GM19397 (cell line): ENCODE results near the gene ADCY4.

ENCODE experiments used
- ATAC-seq: cut with Tn5 transposase; IDR thresholded peaks from one replicate; pipeline ENCODE4 v1.9.1; 2021; ENCODE audit warnings: mild to moderate bottlenecking, moderate library complexity; ENCODE audit not compliant: unreplicated experiment

The ADCY4 gene

GRCh38 chr14:24317141-24317928 lies 17.5 kb downstream of the ADCY4 start:
- ATAC-seq, result no peak

- ATAC-seq, result no peak
Measured at GRCh38 chr14:24316597-24316950, 18.3 kb downstream of the ADCY4 start.

- ATAC-seq, result no peak
Measured at GRCh38 chr14:24315807-24316596, 18.9 kb downstream of the ADCY4 start.

- no peak for ATAC-seq
Measured at GRCh38 chr14:24315243-24315806, 19.5 kb downstream of the ADCY4 start.

- ATAC-seq, result no peak
Measured at GRCh38 chr14:24314377-24315193, 20.3 kb downstream of the ADCY4 start.

GRCh38 chr14:24313913-24314312 lies 21.0 kb downstream of the ADCY4 start:
- ATAC-seq, result no peak

- ATAC-seq, result no peak
Measured at GRCh38 chr14:24312736-24313507, 21.9 kb downstream of the ADCY4 start.

- ATAC-seq, result no peak
Measured at GRCh38 chr14:24311837-24312615, 22.8 kb downstream of the ADCY4 start.

GRCh38 chr14:24310646-24311604 lies 23.9 kb downstream of the ADCY4 start, which contains the start of gene LTB4R:
Gene LTB4R (plus strand): TSS chr14:24311502. CDS start chr14:24315652, 4,150 bp downstream.
- ATAC-seq, result peak; percentile 62

GRCh38 chr14:24310265-24310645 lies 24.6 kb downstream of the ADCY4 start:
- no peak for ATAC-seq

GRCh38 chr14:24309538-24310264 lies 25.2 kb downstream of the ADCY4 start, which contains the start of gene LTB4R2:
Gene LTB4R2 (plus strand): TSS chr14:24310140. CDS start chr14:24310665, 525 bp downstream.
- no peak for ATAC-seq

- no peak for ATAC-seq
Measured at GRCh38 chr14:24308342-24309124, 26.3 kb downstream of the ADCY4 start.

- ATAC-seq, result no peak
Measured at GRCh38 chr14:24307575-24308341, 27.1 kb downstream of the ADCY4 start, which contains the start of gene CIDEB. Gene CIDEB (minus strand): TSS chr14:24307977. CDS start chr14:24307858, 119 bp downstream.

GRCh38 chr14:24307156-24307574 lies 27.7 kb downstream of the ADCY4 start:
- no peak for ATAC-seq

- ATAC-seq, result no peak
Measured at GRCh38 chr14:24304019-24304387, 30.9 kb downstream of the ADCY4 start.
